ENCODE results near the gene SSU72.
"Not testable (repeated sequence)": the region's sequence is repeated elsewhere in the genome, so short reads cannot be mapped to it uniquely, and the experiment has no call there.

The SSU72 gene

GRCh38 chr1:1526476-1526875 lies 48.2 kb downstream of the SSU72 start:
- DNase-seq (ENCODE audit: low read depth): not testable (repeated sequence)

- not testable (repeated sequence) for DNase-seq (ENCODE audit: low read depth)
Observed at GRCh38 chr1:1524750-1525383, 49.8 kb downstream of the SSU72 start.

GRCh38 chr1:1523651-1524050 lies 51.0 kb downstream of the SSU72 start:
- not testable (repeated sequence) for DNase-seq (ENCODE audit: low read depth)

- DNase-seq (ENCODE audit: low read depth): not testable (repeated sequence)
Observed at GRCh38 chr1:1523226-1523625, 51.4 kb downstream of the SSU72 start.

- not testable (repeated sequence) for DNase-seq (ENCODE audit: low read depth)
Observed at GRCh38 chr1:1522536-1522935, 52.1 kb downstream of the SSU72 start.

GRCh38 chr1:1521331-1521730 lies 53.3 kb downstream of the SSU72 start:
- no peak for DNase-seq (ENCODE audit: low read depth)

- not testable (repeated sequence) for DNase-seq (ENCODE audit: low read depth)
Observed at GRCh38 chr1:1519805-1520505, 54.7 kb downstream of the SSU72 start.

GRCh38 chr1:1518621-1519007 lies 56.0 kb downstream of the SSU72 start:
- DNase-seq (ENCODE audit: low read depth): not testable (repeated sequence)

GRCh38 chr1:1517973-1518620 lies 56.6 kb downstream of the SSU72 start:
- DNase-seq (ENCODE audit: low read depth): no peak

GRCh38 chr1:1516923-1517322 lies 57.7 kb downstream of the SSU72 start:
- DNase-seq (ENCODE audit: low read depth): not testable (repeated sequence)

- DNase-seq (ENCODE audit: low read depth): not testable (repeated sequence)
Observed at GRCh38 chr1:1514376-1514775, 60.3 kb downstream of the SSU72 start.

GRCh38 chr1:1513675-1514074 lies 61.0 kb downstream of the SSU72 start:
- not testable (repeated sequence) for DNase-seq (ENCODE audit: low read depth)

GRCh38 chr1:1512425-1512824 lies 62.2 kb downstream of the SSU72 start:
- not testable (repeated sequence) for DNase-seq (ENCODE audit: low read depth)

- peak; percentile 98 for DNase-seq (ENCODE audit: low read depth)
Observed at GRCh38 chr1:1511533-1512285, 63.0 kb downstream of the SSU72 start, which contains the start of gene ATAD3A. ATAD3A (plus strand) TSS chr1:1512162; CDS start chr1:1512269, 107 bp downstream.

GRCh38 chr1:1510912-1511532 lies 63.6 kb downstream of the SSU72 start:
- DNase-seq (ENCODE audit: low read depth): no peak

GRCh38 chr1:1509465-1509850 lies 65.2 kb downstream of the SSU72 start:
- not testable (repeated sequence) for DNase-seq (ENCODE audit: low read depth)

GRCh38 chr1:1508775-1509464 lies 65.7 kb downstream of the SSU72 start:
- not testable (repeated sequence) for DNase-seq (ENCODE audit: low read depth)

- no peak for DNase-seq (ENCODE audit: low read depth)
Observed at GRCh38 chr1:1507305-1507704, 67.4 kb downstream of the SSU72 start.

- DNase-seq (ENCODE audit: low read depth): not testable (repeated sequence)
Observed at GRCh38 chr1:1505801-1506200, 68.9 kb downstream of the SSU72 start.

- not testable (repeated sequence) for DNase-seq (ENCODE audit: low read depth)
Observed at GRCh38 chr1:1505366-1505798, 69.3 kb downstream of the SSU72 start.

GRCh38 chr1:1504777-1505365 lies 69.8 kb downstream of the SSU72 start:
- DNase-seq (ENCODE audit: low read depth): peak; percentile 46

Measured in fibroblast of gingiva (primary cell).